Activated CD4-positive, alpha-beta T cell treated with anti-CD3 and anti-CD28 coated beads for 24 hours (primary cell): Measurements from ENCODE around the gene ELANE.

Experiments
- DNase-seq, 2 donors: peaks; one replicate each; pipeline ENCODE4 v3.0.0-alpha.2; 2020; ENCODE audit warnings: low read depth in 2 of 2

Gene ELANE

GRCh38 chr19:898663-899062 is 46.6 kb downstream of the ELANE start:
- DNase-seq, result no peak

- DNase-seq, result no peak
Measured at GRCh38 chr19:899336-900042, 47.4 kb downstream of the ELANE start.

- no peak for DNase-seq
Measured at GRCh38 chr19:900043-900301, 47.9 kb downstream of the ELANE start.

- no peak for DNase-seq
Measured at GRCh38 chr19:900302-901111, 48.4 kb downstream of the ELANE start.

GRCh38 chr19:901216-902092 is 49.4 kb downstream of the ELANE start:
- DNase-seq, result no peak

GRCh38 chr19:902093-902370 is 49.9 kb downstream of the ELANE start:
- DNase-seq, result no peak

GRCh38 chr19:902446-903226 is 50.5 kb downstream of the ELANE start:
- no peak for DNase-seq

GRCh38 chr19:903266-903797 is 51.2 kb downstream of the ELANE start:
- DNase-seq, result no peak

GRCh38 chr19:904545-904944 is 52.4 kb downstream of the ELANE start:
- no peak for DNase-seq
